ENCODE measurements around the gene NEU1.

The NEU1 gene

DNA sequence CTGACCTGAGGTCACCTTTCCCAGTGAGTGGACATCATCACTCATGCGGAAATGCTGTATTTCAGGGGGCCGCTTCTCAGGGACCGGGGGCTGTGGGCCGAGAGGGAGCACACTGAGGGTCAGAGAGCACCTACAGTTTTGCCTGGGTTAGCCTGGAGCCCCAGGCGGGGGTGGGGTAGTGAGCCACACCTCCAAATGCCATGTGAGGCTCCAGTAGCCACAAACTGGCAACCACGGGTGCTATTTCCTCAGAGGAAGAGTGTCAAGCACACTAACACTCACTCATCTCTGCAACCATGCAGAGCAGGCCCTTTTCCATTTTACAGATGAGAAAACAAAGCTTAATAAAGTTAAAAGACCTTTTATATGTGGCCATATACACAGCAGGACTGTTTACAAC, 30.2 kb upstream of the NEU1 start:
- DNase-seq, result no peak

- no peak for DNase-seq
These were observed 26.8 kb upstream of the NEU1 start for GRCh38 chr6:31889331-31889972.

DNA sequence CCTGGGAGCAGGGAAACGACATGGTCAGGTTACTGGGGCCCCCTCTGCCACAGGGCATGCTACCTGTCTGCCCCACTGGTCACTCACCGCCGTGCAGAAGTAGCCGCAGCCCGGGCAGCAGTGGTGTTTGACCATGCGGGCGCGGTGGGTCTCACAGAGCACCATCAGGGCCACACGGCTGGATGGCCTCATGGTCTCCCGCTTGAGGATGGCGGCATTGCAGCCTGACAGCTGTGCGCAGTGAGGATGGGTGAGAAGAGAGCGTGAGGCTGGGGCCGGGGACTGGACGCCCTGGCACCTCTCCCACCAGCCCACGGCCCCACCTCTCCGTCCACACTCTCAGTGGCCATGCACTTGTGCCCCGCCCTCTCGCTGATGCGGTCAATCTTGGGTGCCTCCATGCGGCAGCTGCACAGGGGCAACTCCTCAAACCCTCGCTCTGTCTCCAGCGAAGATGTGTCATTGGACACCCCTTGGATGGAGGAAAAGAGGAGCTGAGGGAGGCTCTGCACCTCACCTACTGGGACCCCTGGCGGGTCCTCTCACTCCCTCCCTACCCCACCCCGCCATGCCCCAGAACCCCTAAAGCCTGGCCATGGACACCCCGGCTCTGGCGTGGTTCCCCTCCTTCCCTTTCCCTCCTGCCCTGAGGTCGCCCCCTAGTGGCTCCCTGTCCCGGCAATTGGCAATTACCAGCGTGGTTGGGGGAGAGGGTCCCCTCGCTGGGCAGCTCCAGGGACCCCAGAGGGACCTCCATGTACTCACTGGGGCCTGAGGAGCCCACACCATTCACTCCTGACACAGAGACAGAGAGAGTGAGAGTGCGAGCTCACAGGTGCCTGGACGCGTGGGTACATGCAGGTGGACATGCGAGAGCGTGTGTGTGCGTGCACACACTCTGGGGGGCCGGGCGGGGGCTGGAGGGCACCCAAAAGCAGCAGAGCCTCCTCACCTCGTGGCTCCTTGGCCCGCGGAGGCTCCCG, 25.9 kb upstream of the NEU1 start:
- no peak for DNase-seq

GRCh38 chr6:31887173-31888007, 24.8 kb upstream of the NEU1 start:
- no peak for DNase-seq

- no peak for DNase-seq
These were observed 23.9 kb upstream of the NEU1 start for GRCh38 chr6:31886541-31886991.

- DNase-seq, result no peak
These were observed 22.0 kb upstream of the NEU1 start for GRCh38 chr6:31884528-31885035.

GRCh38 chr6:31883676-31884075, 21.1 kb upstream of the NEU1 start:
- DNase-seq, result no peak

GRCh38 chr6:31882344-31882743, 19.7 kb upstream of the NEU1 start:
- DNase-seq, result no peak

- DNase-seq, result no peak
These were observed 18.7 kb upstream of the NEU1 start for GRCh38 chr6:31881136-31881859.

DNA sequence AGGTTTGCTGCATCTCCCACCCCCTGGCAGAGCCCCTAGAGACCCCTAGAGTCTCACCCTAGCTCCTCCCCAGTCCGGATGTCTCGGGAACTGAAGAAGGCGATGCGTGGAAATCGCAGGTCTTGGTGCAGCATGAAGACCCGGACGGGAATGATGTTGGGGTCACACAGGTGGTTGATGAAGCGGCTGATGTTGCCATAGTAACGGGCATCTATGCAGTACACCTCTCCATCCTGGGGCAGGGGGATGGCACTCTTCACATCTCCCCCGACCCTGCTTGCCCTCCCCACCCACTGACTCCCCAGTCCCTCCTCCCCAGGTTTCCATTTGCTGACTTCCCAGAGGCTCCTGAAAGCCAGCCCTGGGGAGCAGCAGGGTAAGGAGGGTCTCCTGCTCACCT, 18.0 kb upstream of the NEU1 start:
- DNase-seq, result no peak

GRCh38 chr6:31879901-31880300, 17.3 kb upstream of the NEU1 start:
- DNase-seq, result no peak

GRCh38 chr6:31879143-31879542, 16.5 kb upstream of the NEU1 start:
- DNase-seq, result no peak

- no peak for DNase-seq
These were observed 16.1 kb upstream of the NEU1 start, which contains the start of gene SLC44A4 for GRCh38 chr6:31878726-31879125. SLC44A4 (minus strand) TSS chr6:31878997; CDS start chr6:31878980, 17 bp downstream.

- no peak for DNase-seq
These were observed 15.6 kb upstream of the NEU1 start for GRCh38 chr6:31878222-31878621.

DNA sequence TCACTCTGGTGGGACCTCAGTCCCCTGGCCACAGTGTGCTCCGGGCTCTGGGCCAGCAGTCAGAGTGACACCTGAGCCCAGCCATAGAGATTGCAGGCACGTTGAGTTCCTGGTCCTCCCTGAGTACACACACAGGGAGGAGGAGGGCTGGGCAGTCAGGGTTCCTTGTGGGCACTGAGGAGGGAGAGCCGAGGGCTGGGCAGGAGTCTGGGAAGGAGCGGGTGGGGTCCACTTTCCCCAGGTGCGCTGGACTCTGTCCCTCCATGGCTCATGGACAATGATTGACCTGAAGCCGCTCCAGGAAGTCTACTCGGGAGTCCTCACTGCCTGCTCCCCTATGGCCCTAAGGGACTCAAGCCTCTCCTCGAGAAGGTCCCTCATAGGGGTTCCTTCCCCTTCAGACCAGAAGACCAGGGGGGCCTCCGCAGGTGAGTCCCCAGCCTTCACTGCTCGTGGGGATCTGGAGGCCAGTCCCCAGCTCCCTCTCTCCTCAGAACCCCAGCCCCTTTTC, 15.1 kb upstream of the NEU1 start:
- no peak for DNase-seq

- DNase-seq, result no peak
These were observed 14.6 kb upstream of the NEU1 start for GRCh38 chr6:31877125-31877650.

DNA sequence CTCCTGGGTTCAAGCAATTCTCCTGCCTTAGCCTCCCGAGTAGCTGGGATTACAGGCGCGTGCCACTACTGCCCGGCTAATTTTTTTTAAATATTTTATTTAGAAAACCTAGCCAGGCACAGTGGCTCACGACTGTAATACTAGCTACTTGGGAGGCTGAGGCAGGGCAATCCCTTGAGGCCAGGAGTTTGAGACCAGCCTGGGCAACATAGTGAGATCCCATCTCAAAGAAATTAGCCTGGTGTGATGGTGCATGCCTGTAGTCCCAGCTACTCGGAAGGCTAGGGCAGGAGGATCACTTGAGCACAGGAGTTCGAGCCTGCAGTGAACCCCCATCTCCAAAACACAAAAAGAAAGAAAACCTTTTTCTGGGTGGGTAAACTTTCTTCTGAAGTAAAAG, 13.7 kb upstream of the NEU1 start:
- no peak for DNase-seq

GRCh38 chr6:31875877-31876276, 13.3 kb upstream of the NEU1 start:
- DNase-seq, result no peak

GRCh38 chr6:31874836-31875572, 12.4 kb upstream of the NEU1 start:
- DNase-seq, result no peak

- DNase-seq, result no peak
These were observed 11.6 kb upstream of the NEU1 start for GRCh38 chr6:31874084-31874670.
